ENCODE results near the gene APOO.

APOO gene

DNA sequence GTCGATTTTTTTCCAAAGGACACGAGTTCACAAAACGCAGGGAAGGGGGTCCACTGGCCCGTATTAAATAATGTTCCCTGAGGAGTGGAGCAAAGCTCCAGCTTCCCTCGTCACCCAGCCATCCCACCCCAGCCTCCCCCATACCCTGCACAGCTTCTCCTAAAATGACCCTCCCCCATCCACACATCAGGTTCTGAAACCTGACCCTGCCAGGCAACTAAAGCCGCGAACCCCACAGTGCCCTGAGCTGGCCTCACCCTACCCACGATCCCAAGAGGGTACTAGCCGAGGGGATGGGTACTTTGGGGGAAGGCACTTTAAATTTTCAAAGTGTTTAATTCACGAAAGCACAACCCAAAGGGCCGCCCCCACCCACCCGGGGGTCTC, 634 bp downstream of the APOO start:
- no peak for TF ChIP-seq CTCF (IDR thresholded peaks at IDR 0.05)
- DNase-seq (ENCODE audit: low spot score) = no peak
- peak overlapping the region; percentile 66 to 90 for H3K27ac ChIP-seq
- H3K4me3 ChIP-seq = peak overlapping the region; percentile 73

DNA sequence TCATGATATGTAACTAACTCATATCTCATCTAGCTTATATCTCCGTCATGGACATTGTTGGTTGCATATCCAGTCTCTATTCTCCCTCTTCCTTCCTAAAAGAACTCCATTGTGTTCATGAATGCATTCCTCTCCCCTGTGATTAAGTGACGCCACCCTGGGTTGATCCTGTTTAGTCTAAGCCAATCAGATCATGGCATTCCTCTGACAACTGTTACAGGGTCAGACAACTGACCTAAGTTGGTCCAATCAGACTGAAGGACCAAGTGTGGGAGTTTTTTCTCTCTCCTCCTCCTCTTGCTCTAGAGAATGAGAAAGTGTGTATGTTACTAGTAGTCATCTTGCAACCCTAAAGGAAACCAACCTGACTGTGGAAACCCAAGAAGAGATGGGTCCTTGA, 3.6 kb downstream of the APOO start:
- Histone ChIP-seq H3K4me3 (no peak overlapping the region), H3K27ac (no peak overlapping the region)
- no peak for TF ChIP-seq CTCF (IDR thresholded peaks at IDR 0.05)
- no peak for DNase-seq (ENCODE audit: low spot score)

DNA sequence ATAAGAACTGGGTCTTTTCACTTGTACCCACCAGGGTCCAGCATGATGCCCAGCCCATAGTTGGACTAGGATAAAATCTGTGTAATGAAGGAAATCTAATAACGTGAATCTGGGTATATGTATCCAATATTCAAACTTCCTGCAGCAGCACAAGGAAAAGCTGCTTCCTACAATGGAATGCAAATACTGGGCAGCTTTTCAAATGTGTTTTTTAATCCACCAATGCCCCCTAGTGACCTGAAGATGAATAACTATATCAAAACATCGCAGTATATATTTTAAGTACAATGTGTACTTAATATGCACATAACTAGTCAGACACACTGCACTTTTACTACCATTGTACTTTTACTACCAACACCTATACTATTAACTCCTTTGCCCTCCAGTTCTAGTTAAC, 5.3 kb downstream of the APOO start:
- Histone ChIP-seq H3K4me3 (peak overlapping the region; percentile 41), H3K27ac (peak overlapping the region in 1 of 2 donors; percentile 70)
- DNase-seq (ENCODE audit: low spot score) = no peak
- TF ChIP-seq CTCF (IDR thresholded peaks at IDR 0.05) = peak; percentile 12

DNA sequence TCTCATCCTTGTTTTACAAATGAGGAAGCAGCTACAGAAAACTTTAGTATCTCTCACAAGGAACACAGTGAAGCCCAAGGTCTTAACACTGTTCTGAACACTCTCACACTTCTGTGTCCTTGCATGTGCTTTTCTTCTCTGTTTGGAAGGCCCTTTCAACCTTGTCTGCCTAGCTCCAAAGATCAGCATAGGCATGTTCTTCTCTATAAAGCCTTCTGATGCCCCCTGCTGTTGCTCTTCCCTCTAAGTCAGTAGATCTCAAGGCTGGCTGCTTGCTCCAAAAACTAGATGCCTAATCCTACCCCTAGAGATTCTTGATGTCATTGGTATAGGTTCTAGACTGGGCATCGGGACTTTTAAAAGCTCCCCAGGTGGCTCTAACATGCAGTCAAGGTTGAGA, 5.9 kb downstream of the APOO start:
- peak overlapping the region; percentile 41 for H3K4me3 ChIP-seq
- no peak for TF ChIP-seq CTCF (IDR thresholded peaks at IDR 0.05)
- no peak for DNase-seq (ENCODE audit: low spot score)
- H3K27ac ChIP-seq = peak overlapping the region; percentile 3 to 70

DNA sequence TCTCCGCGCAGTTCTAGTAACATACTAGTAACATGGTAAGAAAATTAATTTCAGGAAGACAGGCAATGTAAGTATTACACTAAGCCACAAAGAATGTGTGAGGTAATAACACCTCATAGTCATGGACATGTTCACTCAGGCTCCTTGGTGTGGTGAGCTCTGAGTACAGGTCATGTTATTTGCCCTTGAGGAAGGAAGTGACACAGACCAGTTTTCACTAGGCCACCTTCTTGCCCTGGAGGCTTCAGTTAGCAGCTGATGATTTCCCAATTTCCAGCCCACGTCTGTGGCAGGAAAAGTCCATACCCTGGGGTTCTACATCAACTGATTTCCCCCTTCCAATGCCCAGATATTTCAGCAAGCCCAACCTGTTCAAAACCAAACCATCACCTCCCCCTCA, 6.7 kb downstream of the APOO start:
- TF ChIP-seq CTCF (IDR thresholded peaks at IDR 0.05) = no peak
- DNase-seq (ENCODE audit: low spot score) = no peak
- Histone ChIP-seq H3K27ac (peak overlapping the region; percentile 3 to 70), H3K4me3 (no peak overlapping the region)

DNA sequence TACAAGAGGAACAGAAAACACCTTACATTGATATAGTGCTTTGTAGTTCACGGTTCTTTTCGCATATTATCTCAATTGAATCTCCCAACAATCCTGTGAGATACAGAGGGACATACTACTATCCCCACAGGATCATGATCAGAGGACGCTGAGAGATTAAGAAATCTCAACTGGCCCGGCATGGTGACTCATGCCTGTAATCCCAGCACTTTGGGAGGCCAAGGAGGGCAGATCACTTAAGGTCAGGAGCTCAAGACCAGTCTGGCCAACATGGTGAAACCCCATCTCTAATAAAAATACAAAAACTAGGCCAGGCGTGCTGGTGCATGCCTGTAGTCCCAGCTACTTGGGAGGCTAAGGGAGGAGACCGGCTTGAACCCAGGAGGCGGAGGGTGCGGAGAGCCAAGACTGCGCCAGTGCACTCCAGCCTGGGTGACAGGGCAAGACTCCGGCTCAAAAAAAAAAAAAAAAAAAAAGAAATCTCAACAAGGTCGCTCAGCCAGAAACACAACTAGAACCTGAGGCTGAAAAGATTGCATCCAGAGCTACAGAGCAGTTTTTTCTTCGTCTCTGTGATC, 7.4 kb downstream of the APOO start:
- TF ChIP-seq CTCF (IDR thresholded peaks at IDR 0.05) = no peak
- Histone ChIP-seq H3K27ac (peak overlapping the region in 1 of 2 donors; percentile 26), H3K4me3 (no peak overlapping the region)
- DNase-seq (ENCODE audit: low spot score) = no peak

GRCh38 chrX:23898412-23898959, 9.3 kb downstream of the APOO start:
- no peak for TF ChIP-seq CTCF (IDR thresholded peaks at IDR 0.05)
- DNase-seq (ENCODE audit: low spot score) = no peak
- Histone ChIP-seq H3K4me3 (no peak overlapping the region), H3K27ac (peak overlapping the region in 1 of 2 donors; percentile 30)
